NK-92 treated with Interleukin-12 subunit alpha and Interleukin-12 subunit beta, amount 100 ng/mL, for 24 hours (cell line): ENCODE measurements around the gene SUPT20H.
"Not testable (repeated sequence)": the region's sequence is repeated elsewhere in the genome, so short reads cannot be mapped to it uniquely, and the experiment has no call there.

ENCODE experiments used
- DNase-seq: peaks from one replicate; lab custom pipeline; 2025; lab: John Stamatoyannopoulos, UW

Gene SUPT20H

DNA sequence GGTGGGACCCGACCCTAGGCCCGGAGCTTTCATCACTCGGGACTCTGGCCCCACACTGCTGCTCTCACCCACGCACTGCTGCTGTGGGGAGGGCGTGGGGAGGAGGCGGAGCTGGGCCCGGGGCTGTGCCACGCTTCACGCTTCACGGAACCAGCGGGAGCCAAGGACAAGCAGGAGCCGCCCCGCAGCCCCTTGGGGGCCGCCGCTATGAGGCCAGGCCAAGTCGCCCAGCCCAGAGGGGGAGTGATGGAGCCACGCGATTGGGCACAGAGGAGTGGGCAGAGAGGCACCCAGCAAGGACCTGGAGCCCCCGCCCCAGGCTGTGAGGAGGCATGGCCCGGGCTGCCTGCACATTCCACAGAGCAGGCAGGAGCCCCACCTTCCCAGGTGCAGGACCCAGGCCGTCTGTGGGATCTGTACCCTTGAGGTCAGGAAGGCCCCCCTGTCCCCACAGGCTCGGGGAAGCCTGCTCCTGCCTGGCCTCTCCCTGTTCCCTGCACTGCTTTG is 10.2 kb upstream of the SUPT20H start:
- DNase-seq: no peak

DNA sequence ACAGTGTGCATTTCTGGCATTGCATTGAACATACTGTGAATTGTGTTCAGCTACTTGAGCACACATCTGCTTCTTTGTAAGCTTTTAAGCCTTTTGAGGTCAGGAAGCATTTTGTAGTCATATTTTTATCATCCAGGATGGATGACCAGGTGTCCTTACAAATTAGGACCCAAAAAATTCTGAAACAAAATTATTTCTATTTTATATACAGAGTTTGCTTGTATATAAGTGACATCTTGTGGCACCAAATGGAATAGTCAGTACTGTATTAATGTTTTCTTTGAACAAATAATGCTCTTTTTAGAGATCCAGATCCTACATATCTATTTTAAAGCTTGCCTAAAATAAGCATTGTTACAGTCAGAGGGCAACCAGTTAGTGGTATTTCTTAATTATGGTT is 9.5 kb upstream of the SUPT20H start:
- no peak for DNase-seq

DNA sequence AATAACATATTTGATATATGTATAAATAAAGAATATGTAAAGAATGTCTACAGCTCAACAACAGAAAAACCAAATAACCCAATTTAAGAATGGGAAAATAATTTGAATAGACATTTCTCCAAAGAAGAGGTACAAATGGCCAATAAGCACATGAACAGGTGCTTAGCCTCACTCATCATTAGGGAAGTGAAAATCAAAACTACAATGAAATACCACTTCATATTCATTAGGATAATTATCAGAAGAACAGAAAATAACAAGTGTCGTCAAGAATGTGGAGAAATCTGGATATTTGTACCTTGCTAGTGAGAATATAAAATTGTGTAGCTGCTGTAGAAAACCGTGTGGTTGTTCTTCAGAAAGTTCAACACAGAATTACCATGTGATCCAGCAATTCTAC is 8.4 kb upstream of the SUPT20H start:
- no peak for DNase-seq

DNA sequence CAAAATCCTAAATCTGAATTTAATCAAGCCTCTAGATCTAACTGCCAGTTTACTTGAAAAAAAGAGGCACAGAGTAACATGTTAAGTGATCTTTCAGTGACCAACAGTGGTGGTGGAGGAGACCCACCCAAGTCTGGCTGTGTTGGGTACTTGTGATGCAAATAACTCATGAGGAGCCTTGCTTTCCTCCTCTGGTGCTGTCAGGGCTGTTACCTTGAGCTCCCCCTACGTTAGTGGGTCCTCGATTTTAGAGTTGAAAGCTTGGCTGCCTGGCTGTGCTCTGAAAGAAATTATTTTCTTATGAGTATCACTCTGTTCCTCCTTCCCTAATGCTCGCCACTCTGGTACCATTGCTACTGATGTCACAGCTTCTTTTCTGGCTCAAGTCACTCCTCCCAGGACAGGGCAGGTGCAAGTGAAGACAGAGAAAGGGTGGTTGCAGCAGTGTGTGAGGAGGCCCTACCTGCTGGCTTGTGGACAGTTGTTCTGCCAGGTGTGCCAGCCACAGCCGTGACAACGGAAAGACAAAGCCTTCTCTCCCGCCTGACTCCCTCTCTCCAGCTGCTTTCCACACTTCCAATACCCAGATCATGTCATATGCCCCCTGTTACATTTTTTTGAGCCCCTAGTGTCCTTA is 6.5 kb upstream of the SUPT20H start:
- no peak for DNase-seq

DNA sequence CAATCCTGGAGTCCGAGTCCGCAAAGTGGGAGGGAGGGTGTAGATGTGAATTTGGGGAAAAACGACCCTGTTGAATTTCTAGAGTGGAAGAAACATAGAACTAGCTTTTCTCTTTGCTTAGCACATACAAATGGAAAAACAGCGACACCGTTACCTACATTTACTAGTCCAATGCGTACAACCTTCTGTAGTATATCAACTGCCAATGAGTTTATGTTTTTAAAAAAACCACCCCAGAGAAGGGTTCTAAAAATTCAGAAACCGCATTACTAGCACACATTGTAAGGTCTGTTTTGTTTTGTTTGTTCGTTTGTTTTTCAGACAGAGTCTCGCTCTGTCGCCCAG is 332 bp upstream of the SUPT20H start:
- no peak for DNase-seq

DNA sequence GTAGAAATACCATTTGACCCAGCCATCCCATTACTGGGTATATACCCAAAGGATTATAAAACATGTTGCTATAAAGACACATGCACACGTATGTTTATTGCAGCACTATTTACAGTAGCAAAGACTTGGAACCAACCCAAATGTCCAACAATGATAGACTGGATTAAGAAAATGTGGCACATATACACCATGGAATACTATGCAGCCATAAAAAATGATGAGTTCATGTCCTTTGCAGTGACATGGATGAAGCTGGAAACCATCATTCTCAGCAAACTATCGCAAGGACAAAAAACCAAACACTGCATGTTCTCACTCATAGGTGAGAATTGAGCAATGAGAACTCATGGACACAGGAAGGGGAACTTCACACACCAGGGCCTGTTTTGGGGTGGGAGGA is 3.3 kb downstream of the SUPT20H start:
- not testable (repeated sequence) for DNase-seq

DNA sequence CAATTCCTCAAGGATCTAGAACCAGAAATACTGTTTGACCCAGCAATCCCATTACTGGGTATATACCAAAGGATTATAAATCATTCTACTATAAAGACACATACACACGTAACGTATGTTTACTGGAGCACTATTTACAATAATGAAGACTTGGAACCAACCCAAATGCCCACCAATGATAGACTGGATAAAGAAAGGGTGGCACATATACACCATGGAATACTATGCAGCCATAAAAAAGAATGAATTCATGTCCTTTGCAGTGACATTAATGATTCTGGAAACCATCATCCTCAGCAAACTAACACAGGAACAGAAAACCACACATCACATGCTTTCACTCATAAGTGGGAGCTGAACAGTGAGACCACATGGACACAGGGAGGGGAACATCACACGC is 6.4 kb downstream of the SUPT20H start:
- DNase-seq: not testable (repeated sequence)

DNA sequence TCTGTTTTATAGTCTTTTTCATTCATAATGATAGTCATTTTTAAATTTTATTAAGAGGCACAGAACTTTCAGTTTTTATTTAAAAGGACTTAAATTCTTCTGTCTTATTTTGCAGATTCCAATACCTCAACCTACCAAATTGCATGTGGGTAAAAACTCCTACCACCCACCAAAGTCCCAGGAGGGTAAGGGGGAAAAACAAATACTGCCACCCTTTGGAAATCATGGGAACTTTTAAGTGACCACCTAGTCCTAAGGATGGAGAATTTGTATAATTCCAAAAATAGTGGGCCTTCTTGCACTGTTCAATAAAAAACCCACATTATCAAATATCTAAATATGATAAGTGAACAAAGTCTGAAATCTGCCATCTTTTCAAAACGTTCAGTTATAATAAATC is 9.7 kb downstream of the SUPT20H start:
- no peak for DNase-seq

DNA sequence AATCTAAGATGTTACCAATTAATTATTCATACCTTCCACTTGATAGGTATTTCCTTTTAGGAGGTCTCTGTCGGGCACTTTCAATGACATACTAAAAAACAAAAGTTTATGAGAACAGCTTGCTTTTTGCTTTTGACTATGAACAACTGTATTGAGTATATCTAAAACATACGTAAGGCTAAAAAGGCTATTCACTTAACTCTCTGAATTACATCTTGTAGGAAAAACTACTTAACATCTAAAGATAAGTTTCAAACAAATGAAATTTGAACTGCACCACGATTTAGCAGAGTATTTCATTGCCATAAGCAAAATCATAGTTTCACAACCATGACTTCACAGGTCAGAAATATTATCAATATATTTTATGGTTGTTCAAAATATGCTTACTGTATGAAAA is 11.6 kb downstream of the SUPT20H start:
- DNase-seq: no peak

DNA sequence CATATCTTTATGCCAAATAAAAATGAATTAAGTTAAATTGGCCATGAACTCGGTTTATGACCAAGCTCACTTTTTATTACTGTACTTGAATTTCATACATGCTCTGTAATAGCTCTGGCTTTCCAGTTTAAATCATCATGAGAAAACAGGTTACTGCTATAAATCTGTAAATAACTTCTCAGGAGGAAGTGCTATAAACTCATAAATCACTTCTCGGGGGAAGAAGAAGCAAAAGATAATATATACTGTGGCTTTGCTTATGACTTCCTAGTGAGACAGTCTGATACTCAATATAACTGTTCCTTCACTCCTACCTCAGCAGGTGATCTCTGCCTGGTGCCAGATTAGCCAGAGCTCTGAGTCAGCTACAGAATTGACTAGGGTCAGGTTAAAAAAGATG is 12.5 kb downstream of the SUPT20H start:
- no peak for DNase-seq

DNA sequence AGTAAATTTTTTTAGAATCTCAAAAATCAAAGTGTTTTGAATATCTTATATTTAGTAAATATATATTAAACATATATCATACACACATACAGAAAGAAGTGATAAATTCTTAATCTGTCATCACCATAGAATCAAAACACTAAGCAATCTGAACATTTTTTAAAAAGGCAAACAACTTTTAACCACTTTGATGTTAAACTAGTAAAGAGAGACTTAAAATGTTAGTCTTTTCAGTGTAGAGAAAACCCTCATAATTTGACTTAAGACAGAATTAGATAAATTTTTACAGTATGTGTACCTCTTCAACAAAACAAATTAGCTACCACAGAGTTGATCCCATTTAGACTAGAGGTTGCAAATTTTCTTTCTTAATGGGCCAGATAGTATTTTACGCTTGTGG is 13.4 kb downstream of the SUPT20H start:
- DNase-seq: no peak

DNA sequence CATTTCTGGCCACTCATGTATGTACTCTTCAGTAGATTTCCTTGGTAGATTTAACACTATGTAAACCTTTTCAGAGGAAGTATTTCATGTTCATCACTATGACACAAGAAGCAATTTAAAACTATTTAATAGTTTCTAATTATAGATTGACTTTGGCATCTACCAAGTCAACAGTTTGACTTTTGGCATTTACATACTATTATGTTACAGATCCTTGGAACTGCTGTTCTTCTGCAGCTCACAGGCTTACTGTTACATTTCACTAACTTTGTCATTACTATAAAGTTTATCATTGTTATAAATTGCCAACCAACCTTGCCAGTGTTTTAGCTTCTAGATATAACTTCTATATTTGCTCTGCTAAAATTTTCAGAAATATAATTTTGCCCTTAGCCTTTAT is 18.7 kb downstream of the SUPT20H start:
- no peak for DNase-seq

DNA sequence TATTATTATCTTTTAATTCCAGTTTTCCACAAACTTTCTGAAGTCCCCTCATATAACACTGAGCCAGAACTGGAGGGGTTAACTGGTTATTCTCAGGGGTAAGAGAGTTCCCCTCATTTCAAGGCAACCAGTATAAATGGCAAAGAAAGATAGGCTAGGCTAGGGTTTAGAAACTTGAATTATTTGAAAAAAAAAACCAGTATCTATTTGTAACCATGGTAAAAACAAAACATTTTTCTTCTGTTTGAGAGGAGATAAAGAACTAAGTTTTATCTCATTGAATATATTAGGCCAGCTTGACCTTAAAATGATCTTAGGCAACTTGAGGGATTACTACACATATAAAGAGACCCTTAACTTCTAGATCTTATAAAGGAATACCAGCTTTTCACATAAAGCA is 19.6 kb downstream of the SUPT20H start:
- no peak for DNase-seq

DNA sequence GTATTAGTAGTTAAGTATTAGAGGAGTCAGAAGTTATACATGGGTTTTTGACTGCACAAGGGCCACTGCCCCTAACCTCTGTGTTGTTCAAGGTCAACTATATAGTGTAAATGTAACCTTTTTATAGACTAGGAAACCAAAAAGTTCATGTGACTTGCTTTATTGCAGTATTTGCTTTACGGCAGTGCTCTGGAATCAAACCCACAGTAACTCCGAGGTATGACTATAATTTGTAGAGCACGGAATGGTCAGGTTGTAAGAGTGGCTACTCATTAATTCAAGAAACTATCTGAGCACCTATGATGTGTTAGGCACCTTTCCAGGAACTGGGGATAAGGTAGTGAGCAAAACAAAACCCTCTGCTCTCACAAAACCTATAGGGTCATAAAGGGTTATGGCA is 22.2 kb downstream of the SUPT20H start:
- no peak for DNase-seq

DNA sequence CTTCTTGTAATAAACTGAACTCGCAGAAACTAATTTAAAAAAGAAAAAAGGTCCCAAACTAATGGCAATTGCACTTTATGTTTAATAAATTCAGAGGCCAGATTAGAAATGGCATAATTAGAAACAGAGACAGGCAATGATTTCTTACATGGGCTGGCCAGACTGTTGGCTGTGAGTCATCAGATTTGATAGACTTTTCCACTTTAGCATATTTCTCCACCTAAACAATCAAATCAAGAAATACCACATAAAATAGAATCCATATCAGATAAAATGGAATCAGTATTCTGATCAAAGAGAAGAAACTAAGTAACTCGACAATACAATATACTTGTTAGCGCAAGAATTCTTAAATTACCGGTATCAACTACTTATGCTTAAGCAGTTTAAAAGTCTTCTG is 29.9 kb downstream of the SUPT20H start:
- DNase-seq: no peak

DNA sequence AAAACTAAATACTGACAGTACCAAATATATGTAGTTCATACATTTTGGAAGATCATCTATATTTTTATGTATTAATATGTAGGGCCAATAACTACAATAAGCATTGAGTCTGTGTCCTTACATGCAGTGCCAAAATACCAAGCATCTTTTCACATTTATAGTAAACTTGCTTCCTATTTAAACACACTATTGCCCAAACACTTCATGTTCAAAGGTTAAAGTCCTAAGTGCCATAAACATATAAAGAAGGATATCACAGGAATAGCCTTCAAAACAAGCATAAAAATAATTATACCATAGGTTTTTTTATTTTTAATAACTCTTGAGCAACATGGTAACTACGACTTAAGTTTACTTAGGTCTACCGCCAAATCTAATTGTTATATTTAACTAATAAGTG is 31.8 kb downstream of the SUPT20H start:
- no peak for DNase-seq

DNA sequence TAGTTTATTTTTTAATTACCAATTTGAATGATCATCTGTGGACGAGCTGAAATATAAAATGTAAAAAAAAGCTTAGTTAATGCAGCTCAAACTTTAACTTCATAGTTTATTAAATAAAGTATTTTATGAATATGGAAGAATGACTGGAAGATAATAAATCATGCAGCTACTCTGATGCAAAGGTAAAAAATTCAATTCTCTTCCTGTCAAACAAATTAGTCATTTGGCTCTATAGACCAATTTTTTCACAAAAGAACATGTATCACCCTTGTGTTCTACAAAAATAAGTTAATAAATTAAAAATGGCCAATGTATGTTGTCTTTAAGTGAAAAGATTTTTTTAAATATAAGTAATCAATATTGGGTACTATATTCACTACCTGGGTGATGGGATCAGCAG is 32.7 kb downstream of the SUPT20H start:
- no peak for DNase-seq

DNA sequence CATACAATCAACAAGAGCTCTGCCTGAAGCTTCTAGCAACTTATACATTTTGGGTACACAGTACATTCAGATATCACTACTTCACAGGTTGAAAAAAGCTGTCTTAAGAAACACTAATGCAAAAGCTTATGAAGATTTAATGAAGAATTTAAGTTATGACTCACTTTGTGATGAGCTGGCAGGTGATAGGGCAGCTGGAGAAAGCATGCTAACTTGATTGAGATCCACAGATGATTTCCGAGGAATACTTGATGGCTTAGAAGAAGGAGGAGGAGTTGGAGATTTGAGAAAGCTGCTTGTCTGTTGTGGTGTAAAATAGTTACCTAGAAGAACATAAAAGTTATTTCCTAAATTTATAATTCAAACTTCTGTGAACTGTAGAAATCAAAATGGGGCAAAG is 35.6 kb downstream of the SUPT20H start:
- DNase-seq: no peak

DNA sequence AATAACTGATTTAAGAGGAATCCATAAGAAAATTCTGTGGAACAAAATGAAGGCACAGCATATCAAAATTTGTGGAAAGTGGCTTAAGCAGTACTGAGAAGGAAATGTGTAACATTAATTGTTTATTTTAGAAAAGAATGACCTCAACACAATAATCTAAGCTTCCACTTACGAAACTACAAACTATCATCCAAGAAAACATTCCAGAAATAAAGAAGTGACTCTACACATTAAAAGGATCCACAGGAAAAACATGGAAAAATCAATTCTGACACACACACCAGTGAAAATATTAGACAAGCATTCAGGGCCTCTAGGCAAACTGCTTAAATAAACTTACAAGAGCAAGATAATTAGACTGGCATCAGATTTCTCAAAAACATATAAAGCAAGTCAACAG is 44.9 kb downstream of the SUPT20H start:
- DNase-seq: no peak

DNA sequence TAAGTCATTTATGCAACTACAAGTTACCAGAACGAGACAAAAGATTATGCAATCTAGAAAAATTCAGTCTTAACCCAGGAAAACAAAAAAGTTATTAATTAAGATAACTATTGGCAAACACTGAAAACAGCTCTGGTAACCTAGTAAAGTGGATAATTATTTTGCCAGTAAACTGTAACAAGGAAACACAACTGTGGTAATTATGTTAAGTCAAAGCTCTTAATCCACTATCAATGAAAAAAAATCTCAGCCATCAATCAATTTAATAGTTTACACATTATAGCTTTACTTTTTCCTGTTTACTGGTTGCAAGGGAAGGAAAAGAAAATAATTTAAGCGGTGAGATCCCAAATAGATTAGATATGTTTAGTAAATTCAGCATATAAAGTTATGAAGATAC is 47.7 kb downstream of the SUPT20H start:
- no peak for DNase-seq

DNA sequence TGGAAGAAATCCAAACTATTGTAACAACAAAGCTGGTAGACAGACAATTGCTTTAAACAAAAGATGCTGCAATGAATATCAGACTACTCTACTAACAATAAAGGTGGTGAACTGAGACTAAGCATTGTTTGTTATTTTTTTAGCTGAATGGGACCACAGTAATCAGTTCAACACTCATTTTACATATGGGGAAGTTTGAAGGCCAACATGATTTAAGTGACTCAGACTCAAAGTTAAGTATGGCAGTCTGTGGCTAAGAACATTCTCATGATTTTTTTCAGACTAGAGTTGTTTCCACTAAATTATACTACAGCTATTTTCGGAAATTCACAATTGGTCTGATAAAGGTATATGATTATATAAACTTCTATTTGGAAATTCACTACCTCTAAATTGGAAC is 48.5 kb downstream of the SUPT20H start:
- DNase-seq: no peak

DNA sequence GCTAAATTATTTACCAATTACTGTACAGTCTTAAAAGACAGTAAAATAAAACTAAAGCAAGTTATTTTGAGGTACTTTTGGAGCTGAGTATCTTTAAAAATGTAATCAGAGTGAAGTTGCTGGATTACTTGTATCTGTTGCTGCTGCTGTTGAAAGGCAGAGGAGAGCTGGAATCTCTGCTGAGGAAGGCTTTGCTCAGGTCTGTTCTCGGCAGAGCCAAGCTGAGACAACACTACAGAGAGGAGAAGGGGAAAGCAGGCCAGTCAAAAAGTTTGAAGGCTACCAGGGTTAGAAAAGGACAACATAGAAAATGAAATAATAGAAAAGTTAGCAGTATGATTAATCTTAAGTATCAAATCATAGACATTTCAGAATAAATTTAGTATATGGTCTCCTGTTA is 49.1 kb downstream of the SUPT20H start:
- DNase-seq: no peak

DNA sequence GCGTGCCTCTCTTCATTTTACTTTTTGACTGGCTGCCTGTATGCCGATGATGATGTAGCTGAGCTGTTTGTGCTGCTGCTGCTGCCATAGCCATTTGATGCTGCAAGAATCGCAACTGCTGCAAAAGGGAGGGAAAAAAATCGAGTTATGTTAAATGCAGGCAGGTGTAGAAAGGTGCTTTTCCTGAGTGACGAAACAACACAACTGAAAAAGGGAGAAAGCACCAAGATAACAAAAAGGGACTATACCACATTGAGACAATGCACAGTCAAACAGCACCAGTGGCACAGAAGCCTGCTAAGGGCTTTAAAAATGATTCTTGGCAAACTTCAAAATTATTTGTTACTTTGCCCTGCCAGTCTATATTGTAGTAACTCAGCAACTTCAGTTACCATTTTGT is 49.8 kb downstream of the SUPT20H start:
- no peak for DNase-seq

DNA sequence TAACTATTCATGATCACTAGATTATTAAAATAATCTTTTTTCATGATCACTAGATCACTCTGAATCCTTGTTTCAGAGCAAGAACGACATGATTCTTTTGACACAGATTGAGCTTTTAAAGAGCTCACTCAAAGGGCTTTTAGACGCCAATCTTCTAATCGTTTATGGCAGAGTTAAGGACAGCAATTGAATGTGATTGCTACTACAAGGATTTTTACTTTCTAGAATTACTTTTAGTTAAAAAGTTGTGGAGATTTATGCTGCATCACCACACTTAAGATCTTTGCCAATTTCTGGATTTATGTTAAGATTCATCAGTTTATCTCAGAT is 57.6 kb downstream of the SUPT20H start:
- DNase-seq: no peak
